Measurements from ENCODE around the gene SLC6A4.
"Not testable (repeated sequence)": the region's sequence is repeated elsewhere in the genome, so short reads cannot be mapped to it uniquely, and the experiment has no call there.

Gene SLC6A4

GRCh38 chr17:30238387-30239088 lies 3.0 kb upstream of the SLC6A4 start:
- no peak for DNase-seq (ENCODE audit: low read depth in 2 of 2)

GRCh38 chr17:30238003-30238344 lies 2.5 kb upstream of the SLC6A4 start:
- DNase-seq (ENCODE audit: low read depth in 2 of 2): no peak

GRCh38 chr17:30237296-30238002 lies 2.0 kb upstream of the SLC6A4 start:
- DNase-seq (ENCODE audit: low read depth in 2 of 2): no peak

GRCh38 chr17:30236766-30237165 lies 1.3 kb upstream of the SLC6A4 start:
- no peak for DNase-seq (ENCODE audit: low read depth in 2 of 2)

GRCh38 chr17:30236297-30236624 lies 764 bp upstream of the SLC6A4 start:
- DNase-seq (ENCODE audit: low read depth in 2 of 2): no peak

- DNase-seq (ENCODE audit: low read depth in 2 of 2): no peak
These were observed 533 bp downstream of the SLC6A4 start for GRCh38 chr17:30234964-30235363.

GRCh38 chr17:30234296-30234695 lies 1.2 kb downstream of the SLC6A4 start:
- DNase-seq (ENCODE audit: low read depth in 2 of 2): no peak

GRCh38 chr17:30232824-30233427 lies 2.6 kb downstream of the SLC6A4 start:
- DNase-seq (ENCODE audit: low read depth in 2 of 2): no peak

GRCh38 chr17:30232015-30232823 lies 3.3 kb downstream of the SLC6A4 start:
- no peak for DNase-seq (ENCODE audit: low read depth in 2 of 2)

- DNase-seq (ENCODE audit: low read depth in 2 of 2): no peak
These were observed 4.8 kb downstream of the SLC6A4 start for GRCh38 chr17:30230596-30231125.

- not testable (repeated sequence) for DNase-seq (ENCODE audit: low read depth in 2 of 2)
These were observed 5.5 kb downstream of the SLC6A4 start for GRCh38 chr17:30230009-30230408.

- DNase-seq (ENCODE audit: low read depth in 2 of 2): peak; percentile 7 to 9
These were observed 6.5 kb downstream of the SLC6A4 start for GRCh38 chr17:30229012-30229411.

- DNase-seq (ENCODE audit: low read depth in 2 of 2): no peak
These were observed 7.5 kb downstream of the SLC6A4 start for GRCh38 chr17:30228011-30228410.

- DNase-seq (ENCODE audit: low read depth in 2 of 2): no peak
These were observed 8.6 kb downstream of the SLC6A4 start for GRCh38 chr17:30226878-30227277.

GRCh38 chr17:30225919-30226553 lies 9.5 kb downstream of the SLC6A4 start:
- no peak for DNase-seq (ENCODE audit: low read depth in 2 of 2)

GRCh38 chr17:30225112-30225511 lies 10.4 kb downstream of the SLC6A4 start:
- no peak for DNase-seq (ENCODE audit: low read depth in 2 of 2)

- no peak for DNase-seq (ENCODE audit: low read depth in 2 of 2)
These were observed 11.0 kb downstream of the SLC6A4 start for GRCh38 chr17:30224419-30224960.

GRCh38 chr17:30222721-30223175 lies 12.7 kb downstream of the SLC6A4 start:
- no peak for DNase-seq (ENCODE audit: low read depth in 2 of 2)

GRCh38 chr17:30222251-30222650 lies 13.2 kb downstream of the SLC6A4 start:
- no peak for DNase-seq (ENCODE audit: low read depth in 2 of 2)

- no peak for DNase-seq (ENCODE audit: low read depth in 2 of 2)
These were observed 14.2 kb downstream of the SLC6A4 start for GRCh38 chr17:30221346-30221745.

- no peak for DNase-seq (ENCODE audit: low read depth in 2 of 2)
These were observed 15.1 kb downstream of the SLC6A4 start for GRCh38 chr17:30220414-30220813.
